ENCODE results near the gene DPF3.

DPF3 gene

DNA sequence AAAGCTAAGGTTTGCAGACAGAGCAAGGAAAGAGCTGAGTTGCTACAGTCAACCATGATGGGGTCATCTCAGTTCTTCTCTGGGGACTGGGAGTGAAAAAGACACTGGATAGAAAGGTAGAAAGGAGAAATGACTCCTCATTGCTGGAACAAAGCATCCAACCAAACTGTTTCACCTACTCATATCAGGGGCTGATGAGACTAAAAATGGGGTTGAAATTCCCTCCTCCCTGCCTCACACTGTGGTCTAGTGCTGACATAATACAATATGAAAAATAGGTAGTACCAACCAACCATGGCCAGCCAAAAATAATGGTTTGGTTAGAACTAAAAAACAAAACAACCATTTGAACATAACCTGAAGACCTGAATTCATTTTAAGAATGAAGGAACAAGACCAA lies 220.7 kb downstream of the DPF3 start:
- no peak for DNase-seq

DNA sequence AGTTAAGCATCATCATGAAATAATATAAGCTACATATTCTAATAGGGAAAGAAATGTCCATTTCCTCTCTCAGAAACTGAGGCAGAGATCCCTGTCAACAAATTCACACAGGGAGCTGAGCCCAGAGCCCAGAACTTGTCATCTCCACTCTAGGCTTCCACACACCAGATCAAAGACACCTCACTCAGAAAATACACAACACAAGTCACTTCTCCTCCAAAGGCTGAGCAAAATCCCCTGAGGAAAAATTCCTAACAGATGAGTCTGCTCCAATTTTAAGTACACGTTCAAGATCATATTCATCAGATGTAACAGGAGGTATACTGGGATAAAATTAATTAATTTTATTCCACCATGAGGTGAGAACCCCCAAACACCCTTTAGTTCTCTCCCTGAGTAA lies 227.3 kb downstream of the DPF3 start:
- DNase-seq: no peak

DNA sequence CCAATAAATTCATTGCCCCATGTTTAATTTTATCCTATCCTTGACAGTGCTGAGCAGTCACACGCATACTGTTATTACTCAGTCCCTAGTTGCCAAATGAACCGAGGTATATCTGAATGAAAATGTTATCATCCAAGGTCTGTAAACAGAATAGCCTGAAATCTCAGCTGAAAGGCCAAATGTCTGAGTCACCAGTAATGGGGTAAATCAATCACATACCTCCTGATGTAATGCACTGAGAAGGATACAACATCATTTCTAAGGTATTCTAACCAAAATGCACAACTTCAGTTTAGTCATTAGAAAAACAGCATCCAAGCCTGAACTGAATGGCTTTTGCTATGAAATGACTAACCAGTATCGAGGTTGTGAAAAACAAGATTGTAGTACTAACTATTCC lies 228.6 kb downstream of the DPF3 start:
- DNase-seq: no peak

DNA sequence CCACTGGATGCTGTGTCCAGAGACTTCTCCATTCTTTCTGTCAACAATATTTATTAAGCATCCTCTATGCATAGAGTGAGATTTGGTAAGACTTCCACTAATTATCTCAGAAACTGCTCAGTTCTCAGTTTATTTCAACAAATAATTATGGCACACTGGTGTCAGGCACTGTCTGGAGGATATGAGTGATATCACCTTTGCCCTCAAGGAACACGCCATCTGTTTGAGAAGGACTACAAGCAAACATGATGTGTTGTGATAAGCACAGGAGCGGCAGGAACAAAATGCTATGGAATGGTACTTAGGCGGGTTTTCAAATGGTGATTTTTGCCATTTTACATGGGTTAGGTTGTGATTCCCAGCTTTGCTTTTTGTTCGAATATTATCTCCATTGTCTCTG lies 229.2 kb downstream of the DPF3 start:
- no peak for DNase-seq

DNA sequence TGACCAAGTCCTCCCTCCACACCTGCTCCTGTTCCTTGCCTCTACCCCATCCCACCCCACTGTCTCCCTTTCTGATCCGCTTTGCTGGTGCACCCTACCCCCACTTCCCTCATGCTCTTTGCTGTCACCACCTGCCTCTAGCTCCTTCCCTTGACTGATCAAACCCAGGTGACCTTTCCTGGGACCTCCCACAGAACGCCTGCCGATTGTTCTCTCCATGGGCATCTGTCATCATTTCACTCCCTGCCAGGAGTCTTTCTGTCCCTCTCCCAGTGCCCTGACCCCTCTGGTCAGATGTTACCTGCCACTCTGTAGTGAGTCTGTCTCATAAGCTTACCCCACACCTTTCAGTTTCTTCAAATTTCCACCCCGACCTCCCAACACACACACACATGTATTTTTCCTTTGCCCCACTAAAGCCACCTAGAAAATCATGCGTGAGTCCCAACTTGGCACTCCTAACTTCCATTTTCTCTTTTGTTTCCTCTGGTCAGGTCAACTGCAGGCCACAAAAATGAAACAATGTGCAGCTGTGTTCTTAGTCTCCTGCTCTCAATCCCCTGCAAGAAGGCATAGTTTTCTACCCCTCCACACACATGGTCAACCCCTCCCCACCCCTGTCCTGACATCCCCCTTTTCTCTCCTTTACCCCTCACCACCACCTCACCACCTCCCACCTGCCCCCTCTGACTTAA lies 229.8 kb downstream of the DPF3 start:
- no peak for DNase-seq

DNA sequence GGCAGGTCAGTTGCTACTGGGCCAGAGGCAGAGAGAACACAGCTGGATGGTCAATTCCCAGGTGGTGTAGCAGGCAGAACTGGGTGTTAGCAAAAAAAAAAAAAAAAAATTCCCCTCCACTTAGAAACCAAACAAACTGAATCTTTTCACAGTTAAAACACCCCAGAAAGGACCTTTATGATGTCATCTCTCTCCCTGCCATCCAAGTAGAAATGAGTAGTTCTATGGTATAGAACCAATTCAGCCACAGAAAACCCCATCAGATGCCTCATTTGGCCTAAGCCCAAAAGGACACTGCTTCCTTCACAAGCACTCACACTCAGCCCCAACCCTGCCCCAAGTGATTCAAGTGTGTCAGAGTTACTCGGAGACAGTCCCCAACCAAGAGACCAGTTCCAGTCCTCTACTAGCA lies 230.8 kb downstream of the DPF3 start:
- DNase-seq: no peak

DNA sequence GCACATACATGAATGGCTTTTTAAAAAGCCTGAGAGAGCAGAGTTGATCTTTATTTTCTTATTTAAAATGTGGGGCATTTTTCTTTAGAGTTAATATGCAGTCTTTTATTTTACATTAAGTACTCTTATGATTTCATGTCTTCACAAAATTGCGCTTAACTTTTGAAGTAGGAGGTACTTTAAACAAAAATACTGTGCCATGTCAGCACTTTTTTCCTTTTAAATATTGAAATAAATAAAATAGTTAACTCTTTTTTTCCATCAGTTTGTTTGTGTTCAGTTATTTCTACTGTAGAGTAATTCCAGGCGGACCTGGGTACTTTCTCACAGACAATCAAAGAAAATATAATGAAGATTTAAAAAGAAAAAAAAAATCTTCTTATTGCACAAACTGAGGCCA lies 231.7 kb downstream of the DPF3 start:
- DNase-seq: no peak

DNA sequence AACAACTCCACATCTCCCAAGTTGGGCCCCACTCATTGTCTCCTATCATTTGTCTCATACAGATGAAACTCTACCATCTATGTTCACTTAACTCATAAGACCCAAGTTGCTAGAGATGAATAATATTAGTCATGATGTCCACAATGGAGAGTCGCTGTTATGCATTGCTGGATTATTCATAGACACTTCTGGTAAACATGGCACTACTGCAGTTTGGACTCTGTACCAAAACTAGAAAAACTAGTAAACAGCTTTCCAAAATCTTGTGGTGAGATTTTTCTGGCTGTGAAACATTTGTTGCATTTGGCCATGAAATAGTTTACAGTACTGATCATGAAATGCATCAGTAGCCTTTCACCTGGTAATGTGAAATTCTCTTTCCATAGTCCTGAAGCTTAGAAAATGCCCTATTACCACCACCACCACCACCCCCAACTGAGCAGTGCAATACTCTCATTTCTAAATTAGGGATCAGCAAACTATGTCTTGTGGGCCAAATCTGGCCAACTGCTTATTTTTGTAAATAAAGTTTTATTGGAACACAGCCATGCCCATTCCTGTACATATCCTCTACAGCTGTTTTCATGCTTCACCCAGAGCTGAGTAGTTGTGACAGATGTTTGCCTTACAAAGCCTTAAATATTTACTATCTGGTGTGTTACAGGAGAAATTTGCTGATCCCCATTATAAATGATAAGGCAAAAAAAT lies 236.5 kb downstream of the DPF3 start:
- DNase-seq: no peak

DNA sequence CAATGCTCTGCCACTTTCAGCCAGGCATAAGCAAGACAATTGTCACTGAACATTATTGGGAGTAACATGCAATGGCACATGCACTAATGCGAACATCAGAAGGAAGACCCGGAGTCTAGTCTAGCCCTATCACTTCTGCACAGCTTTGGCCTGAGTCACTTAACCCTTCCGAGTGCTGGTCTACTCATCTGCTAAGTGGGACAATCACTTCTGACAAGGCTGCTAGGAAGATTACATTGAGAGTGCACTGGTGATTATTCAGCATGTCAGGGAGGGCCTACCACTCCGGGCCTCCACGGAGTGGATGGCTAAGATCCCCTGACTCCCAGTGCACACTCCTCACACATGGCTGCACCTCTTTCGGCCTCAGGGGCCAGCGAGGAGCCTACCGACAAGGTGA lies 240.9 kb downstream of the DPF3 start:
- no peak for DNase-seq

DNA sequence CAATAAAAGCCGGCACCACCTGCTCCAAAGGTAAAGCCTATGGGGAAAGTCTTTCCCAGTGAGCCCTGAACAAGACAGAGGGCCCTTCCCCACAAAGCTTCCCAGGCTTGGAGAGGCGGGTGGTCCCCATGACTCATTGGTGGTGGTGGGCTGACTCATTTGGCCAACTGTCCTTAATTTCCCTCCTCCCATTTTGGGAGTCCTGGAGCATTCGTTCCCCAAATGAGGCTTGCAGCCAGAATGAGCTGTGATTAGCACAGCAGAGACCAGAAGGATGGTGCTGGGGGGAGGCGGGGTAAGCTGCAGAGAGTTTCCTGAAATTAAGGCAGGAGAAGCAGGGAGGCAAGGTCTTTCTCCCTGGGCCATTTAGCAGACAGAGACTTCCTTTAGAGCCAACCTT lies 241.7 kb downstream of the DPF3 start:
- DNase-seq: no peak

DNA sequence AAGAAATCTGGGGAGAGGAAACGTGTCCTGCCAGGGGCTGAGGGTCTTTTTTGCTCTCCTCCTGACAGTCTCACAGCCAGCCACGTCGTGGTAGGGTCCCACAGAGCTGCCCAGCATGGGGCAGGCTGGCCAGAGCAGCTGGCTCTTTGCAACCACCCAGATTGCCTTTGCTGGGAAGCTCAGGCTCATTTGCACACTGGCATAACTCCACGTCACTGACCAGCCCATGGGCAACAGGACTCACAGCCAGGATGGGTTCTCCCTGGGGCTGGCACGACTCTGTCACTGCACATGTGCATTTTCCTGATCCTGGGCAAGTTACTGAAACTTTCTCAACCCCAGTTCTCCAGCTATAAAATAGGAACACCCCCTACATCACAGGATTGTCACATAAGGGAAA lies 242.2 kb downstream of the DPF3 start:
- no peak for DNase-seq

DNA sequence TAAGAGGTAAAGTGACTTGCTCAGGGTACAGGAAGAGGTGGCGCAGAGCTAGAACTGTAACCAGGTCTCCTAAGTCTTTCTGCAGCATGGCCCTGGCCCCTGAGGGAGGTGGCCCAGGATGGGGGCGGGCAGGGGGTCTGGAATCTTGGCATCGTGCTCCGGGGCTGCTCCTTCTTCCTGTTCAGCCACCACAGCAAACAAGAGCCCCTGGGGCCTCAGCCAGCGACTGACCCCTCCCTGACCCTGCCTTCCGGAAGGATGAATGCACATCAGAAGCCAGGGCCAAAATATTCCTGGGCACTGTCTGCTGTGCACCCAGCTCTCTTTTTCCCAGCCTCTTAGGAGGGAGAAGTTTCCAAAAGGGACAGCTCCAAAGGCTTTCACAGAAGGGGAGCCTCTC lies 242.8 kb downstream of the DPF3 start:
- DNase-seq: no peak

DNA sequence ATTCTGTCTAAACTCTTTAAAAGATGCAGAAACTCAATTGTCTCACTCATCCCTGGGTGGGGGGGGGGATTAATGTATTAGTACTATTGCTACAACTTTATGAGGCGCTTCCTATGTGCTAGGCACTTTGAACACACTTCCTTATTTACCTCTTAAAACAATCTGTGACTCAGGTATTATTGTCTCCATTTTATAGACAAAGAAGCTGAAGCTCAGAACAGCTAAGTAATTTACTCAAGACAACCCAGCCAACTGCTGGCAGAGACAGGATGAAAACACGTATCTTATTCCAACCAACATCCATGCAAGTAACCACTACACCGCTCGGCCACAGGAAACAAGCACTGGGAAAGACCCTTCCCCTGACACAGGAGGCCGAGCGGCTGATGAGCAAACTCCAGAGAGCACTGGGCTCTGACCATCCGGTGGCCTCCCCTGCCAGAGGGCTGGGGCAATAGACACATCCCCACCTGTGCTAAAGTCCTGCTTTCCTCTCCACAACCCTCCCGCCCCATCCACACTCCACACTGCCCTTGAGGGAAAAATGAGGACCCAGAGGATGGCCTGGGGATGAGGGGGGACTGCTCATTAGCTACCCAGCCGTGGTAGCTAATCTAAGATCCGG lies 244.2 kb downstream of the DPF3 start:
- no peak for DNase-seq

DNA sequence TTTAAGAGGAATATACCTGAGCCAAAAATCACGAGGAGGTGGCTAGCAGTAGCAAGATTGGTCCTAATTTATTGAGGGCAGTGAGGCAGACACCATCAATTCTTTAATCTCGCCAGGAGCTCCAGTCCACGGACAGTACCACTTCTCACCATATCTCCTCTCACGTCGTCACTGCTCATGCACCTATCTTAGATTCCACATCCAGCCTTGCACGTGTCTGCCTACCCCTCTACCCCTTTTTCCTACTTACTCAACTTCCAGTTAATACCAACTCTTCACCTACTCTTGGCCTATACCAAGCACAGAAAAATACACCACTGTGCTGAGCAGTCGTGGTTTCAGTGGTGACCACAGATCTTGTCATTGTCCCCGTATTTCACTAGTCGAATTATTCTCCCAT lies 246.1 kb downstream of the DPF3 start:
- no peak for DNase-seq

DNA sequence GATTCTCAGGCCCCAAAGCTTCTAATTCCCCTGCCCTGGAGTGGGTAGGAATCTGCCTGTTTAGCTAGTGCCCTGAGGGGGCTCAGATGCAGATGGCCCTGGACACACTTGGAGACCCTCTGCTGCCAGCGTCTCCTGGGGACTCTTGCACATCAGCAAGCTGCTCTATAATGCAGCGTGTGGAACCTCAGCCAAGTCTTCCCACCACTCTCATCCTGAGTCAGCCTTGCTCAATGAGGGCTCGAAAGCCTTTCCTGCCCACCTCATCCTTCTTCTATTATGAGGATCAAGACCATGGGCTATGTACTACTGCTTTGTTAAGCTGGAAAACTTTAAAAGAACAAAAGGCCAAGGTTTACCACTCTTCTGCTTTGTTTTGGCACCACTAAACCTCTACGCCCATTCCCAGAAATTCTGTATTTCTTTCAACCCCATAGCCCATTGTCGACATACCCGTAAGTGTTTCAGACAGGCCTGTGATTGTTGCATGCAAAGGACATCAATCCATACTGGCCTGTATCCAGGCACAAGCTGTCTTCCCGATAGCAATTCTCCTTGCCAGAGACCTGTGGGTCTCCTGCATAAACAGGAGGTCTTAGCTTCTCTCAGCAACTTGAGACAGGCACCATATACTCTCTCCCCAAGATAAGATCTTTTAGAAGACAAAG lies 246.9 kb downstream of the DPF3 start:
- DNase-seq: no peak

DNA sequence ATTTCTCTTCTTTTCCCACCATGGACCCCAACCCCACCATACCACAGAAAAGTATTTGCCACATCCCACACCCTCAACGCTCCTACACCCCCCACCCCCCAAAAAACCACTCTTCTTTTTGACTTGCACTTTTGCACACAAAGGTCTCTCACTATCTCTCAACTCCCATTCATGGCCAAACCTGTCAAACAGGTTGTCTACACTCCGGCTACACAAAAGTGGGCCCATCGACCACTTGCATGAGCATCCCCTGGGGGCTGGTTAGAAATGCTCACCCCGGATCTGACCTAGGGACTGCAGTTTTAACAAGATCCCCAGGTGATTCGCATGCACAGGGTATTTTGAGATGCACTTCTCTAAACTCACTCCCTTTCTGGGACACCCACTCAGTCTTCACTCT lies 248.2 kb downstream of the DPF3 start:
- DNase-seq: no peak

DNA sequence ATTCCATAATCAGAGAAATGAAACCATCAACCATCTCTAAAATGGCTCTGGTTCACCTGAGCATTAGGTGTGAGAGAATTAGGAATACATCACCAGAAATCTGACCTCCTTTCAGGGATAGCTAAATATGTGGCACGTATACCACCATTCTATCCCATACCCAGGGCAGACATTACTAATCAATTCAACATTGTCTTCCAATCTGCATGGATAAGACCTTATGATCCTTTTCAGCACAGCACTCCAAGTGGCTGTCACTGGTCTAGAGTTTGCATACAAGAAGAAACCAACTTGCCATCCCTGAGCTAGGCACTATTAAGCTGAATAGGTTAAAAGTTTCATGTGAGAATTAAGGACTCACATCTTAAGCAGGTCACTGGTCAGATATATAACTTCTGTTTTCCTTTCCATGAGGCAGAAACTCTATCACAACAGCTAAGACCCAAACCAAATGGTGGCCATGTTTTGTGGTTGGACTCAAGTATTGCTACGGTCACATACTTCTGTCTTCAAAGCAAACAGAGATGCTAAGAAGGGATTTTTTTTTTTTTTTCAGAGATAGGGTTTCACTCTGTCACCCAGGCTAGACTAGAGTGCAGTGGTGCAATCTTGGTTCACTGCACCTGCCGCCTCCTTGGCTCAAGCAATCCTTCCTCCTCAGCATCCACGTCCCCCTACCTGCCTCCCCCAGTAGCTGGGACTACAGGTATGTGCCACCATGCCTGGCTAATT lies 249.0 kb downstream of the DPF3 start:
- DNase-seq: no peak

DNA sequence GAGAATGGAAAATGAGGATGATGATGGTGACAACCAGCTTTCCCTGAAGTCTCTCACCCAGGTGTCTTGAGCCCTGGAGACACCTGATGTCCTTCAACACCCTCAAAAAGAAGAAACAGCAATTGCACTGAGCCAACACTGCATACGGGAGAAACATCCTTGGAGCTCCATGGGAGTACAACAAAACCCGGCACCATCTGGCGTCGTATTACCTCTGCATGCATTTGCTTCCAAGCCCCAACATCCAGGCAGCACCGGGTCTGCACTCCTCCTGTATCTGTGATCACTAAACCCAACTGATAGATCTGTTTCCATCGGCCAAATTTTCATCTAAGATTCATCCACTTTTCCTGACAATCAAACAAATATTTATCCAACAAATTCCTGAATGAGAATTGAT lies 249.9 kb downstream of the DPF3 start:
- no peak for DNase-seq

DNA sequence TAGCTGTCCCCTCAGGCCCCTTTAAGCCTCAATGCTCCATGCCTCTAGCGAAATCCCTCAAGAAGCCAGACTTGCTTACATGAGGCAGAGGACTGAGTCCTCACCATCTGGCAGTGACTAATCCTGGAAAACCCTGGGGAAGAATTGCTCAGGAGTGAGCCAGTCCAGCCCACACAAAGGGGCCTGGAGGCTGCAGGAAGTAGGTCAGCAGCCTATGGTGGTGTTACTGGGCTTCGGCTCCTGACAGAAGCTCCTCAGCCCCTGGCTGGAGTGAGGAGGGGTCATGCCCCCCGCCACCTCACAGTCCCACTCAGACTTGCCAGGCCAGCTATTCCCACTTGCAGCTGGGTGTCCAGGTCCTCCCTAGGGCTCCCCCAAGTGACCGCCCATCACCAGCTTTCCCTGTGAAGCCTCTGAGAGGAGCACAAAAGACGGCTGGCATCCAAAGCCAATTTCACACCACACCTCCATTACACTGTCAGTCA lies 250.5 kb downstream of the DPF3 start:
- no peak for DNase-seq

DNA sequence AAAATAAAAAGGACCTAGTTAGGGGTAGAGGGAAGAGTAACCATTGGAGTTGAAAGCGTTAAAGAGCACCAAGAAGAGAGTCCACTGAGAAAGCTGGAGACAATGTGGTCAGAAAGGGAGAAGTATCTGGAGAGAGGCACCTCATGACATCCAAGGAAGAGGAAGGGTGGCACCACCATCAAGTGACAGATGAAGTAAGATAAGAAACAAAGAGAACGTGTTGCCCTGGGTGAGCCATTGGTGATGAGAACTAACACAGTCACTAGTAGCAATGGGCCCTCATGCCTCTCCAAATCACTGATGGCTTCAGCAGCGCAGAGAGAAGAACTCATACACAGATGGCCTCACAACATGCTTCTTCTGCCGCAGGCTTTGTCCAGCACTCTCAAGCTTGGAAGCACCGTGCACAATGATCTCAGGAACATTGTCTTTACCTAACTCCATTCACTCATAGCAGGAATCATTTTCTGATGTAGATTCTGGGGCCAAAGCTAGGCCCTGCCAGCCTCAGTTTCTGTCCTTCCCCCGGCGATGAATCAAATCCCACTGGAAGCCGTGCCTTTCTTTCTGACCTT lies 252.9 kb downstream of the DPF3 start:
- no peak for DNase-seq

DNA sequence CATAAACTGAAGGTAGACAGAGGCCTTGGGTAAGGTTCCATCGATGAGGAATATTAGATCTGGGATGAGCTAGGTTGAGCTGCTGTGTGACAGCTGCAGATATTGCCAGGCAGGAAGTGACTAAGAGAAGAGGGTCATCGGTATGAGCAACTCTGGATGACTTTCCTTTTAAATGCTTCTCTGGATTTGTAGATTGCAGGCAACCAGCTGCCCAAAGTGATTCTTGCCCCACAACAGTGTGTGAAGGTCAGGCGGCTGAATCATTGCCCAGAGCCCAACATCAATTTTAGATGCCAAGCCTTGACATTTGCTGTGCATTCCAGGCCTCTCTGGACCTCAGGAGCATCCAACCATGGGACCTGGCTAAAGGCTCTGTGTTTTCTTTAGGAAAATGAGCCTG lies 255.9 kb downstream of the DPF3 start:
- DNase-seq: no peak

DNA sequence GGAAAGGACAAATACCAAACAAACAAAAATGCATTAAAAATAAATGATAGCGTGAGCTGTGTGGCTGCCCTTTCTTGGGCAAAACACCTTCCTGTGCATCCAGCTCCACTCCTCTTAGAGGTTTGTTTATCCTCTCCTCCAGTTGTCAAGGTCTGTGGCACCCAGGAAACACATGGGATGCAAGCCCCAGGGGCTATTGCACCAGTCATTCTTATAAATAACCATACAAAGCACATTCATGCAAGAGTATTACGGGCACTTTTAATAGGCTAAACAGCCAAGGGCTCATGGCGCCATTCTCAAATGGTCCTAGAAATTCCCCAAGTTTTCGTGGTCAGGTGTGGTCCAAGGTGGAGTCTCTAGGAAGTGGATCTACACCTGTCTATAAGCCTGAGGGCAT lies 257.0 kb downstream of the DPF3 start:
- DNase-seq: no peak

DNA sequence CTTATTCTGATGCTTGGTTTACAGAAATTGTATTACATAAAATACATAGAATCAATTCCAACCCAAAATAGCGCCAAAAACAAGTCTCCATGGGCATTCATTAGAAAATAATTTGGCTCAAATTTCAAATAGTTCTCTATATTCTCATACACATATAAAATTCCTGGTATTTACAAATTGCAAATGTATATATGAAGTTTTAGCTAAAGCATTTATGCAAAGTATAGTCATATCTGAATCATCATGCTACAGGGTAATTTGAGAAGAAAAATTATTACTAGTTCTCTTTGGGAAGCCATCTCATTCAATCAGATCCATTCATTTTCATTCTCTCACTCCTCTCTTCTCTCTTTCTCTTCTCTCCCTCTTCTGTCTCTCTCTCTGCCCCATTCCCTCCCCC lies 257.8 kb downstream of the DPF3 start:
- DNase-seq: no peak
